Liver (tissue), 3 donors: ENCODE data around the gene TRIM51.

Experiments used
- CTCF ChIP-seq: fragments of 150-350 bp; IDR thresholded peaks from 2 replicates; pipeline ENCODE4 v1.5.1; 2017; ENCODE audit warnings: improper control_type of control experiment, low read depth, low read length; ENCODE audit not compliant: missing input control
- EGR1 ChIP-seq, 2 donors: IDR thresholded peaks; 2 replicates each; pipeline ENCODE4 v1.6.1; 2016 to 2018; ENCODE audit warnings: antibody characterized with exemption in 2 of 2, low read depth in 2 of 2
- GABPA ChIP-seq, 2 donors: IDR thresholded peaks in 1 of 2; conservative IDR thresholded peaks in 1 of 2; 2 replicates each; pipeline ENCODE4 v1.6.1; 2016; ENCODE audit warnings: antibody characterized with exemption in 2 of 2, mild to moderate bottlenecking in 1 of 2, moderate library complexity in 1 of 2
- HNF4A ChIP-seq, 2 donors: conservative IDR thresholded peaks; 2 replicates each; pipeline ENCODE4 v1.6.1; 2016; ENCODE audit warnings: antibody characterized with exemption in 2 of 2, mild to moderate bottlenecking in 2 of 2
- JUND ChIP-seq, 2 donors: IDR thresholded peaks; 2 replicates each; pipeline ENCODE4 v1.6.1; 2016; ENCODE audit warnings: antibody characterized with exemption in 2 of 2
- MAX ChIP-seq: IDR thresholded peaks from 2 replicates; pipeline ENCODE4 v1.6.1; 2016; ENCODE audit warnings: antibody characterized with exemption
- NR2F2 ChIP-seq: IDR thresholded peaks from 2 replicates; pipeline ENCODE4 v1.6.1; 2016; ENCODE audit warnings: antibody characterized with exemption
- RAD21 ChIP-seq, 2 donors: IDR thresholded peaks; 2 replicates each; pipeline ENCODE4 v1.6.1; 2016; ENCODE audit warnings: antibody characterized with exemption in 2 of 2, mild to moderate bottlenecking in 2 of 2
- REST ChIP-seq: IDR thresholded peaks from 2 replicates; pipeline ENCODE4 v1.6.1; 2016; ENCODE audit warnings: antibody characterized with exemption, mild to moderate bottlenecking
- RXRA ChIP-seq, 2 donors: IDR thresholded peaks; 2 replicates each; pipeline ENCODE4 v1.6.1; 2017 to 2018; ENCODE audit warnings: antibody characterized with exemption in 2 of 2, mild to moderate bottlenecking in 1 of 2
- TAF1 ChIP-seq: conservative IDR thresholded peaks from 2 replicates; pipeline ENCODE4 v1.6.1; 2016; ENCODE audit warnings: antibody characterized with exemption, mild to moderate bottlenecking
- YY1 ChIP-seq: IDR thresholded peaks from 2 replicates; pipeline ENCODE4 v1.6.1; 2016; ENCODE audit warnings: antibody characterized with exemption, mild to moderate bottlenecking
- ZBTB33 ChIP-seq: IDR thresholded peaks from 2 replicates; pipeline ENCODE4 v1.6.1; 2016; ENCODE audit warnings: antibody characterized with exemption
- donor health status: healthy.
- donor health status: healthy.

GRCh38 chr11:55895216-55895615, 12.1 kb downstream of the TRIM51 start:
- TF ChIP-seq CTCF (no peak), MAX (no peak), ZBTB33 (no peak), YY1 (no peak), REST (no peak), TAF1 (no peak), JUND (IDR thresholded peaks at IDR 0.05) (no peak), RXRA (IDR thresholded peaks at IDR 0.05) (no peak), HNF4A (conservative IDR thresholded peaks at IDR 0.05) (no peak), GABPA (IDR thresholded peaks at IDR 0.05 in 1 of 2, conservative IDR thresholded peaks at IDR 0.05 in 1 of 2) (no peak), EGR1 (IDR thresholded peaks at IDR 0.05; ENCODE audit: low read depth in 2 of 2) (no peak), RAD21 (IDR thresholded peaks at IDR 0.05) (no peak), NR2F2 (no peak)
